Caco-2 (cell line): ENCODE measurements around the gene SLC16A3. TPM values are rescaled to one million over a fixed set of nuclear protein-coding genes. Genes with fewer than 3 reads are reported as not detected.

Source experiments
- BruUV-seq: library from RNA; stranded (reverse); fragments of 400-500 nt; replicated peaks from 2 replicates; lab custom pipeline; 2021; lab: Mats Ljungman, UMichigan
- CTCF ChIA-PET: fragments of 300-600 bp; sonication (Branson Sonifier 250); formaldehyde crosslinking; loops from one replicate; lab custom pipeline; 2022; ENCODE audit warnings: antibody characterized with exemption; lab: Charles Lee
- POLR2A ChIA-PET: fragments of 300-600 bp; sonication (Branson Sonifier 250); formaldehyde crosslinking; loops from one replicate; lab custom pipeline; 2022; ENCODE audit warnings: antibody characterized with exemption; lab: Charles Lee
- DNase-seq, 2 experiments: peaks; one replicate each; pipeline versions ENCODE4 v3.0.0 to v3.0.0-alpha.2; 2020 to 2022
- H3K27me3 ChIP-seq: replicated peaks from 2 replicates; pipeline ENCODE4 v1.6.0; 2011; ENCODE audit warnings: low read length; ENCODE audit not compliant: control insufficient read depth, insufficient read depth
- H3K36me3 ChIP-seq: 2 replicates; pipeline ENCODE4 v1.5.1; 2011; ENCODE audit warnings: low read length; ENCODE audit not compliant: control insufficient read depth, insufficient read depth
- H3K4me1 ChIP-seq: fragments of 250-450 bp; sonication (Bioruptor Pico); 2 replicates; pipeline ENCODE4 v1.5.1; 2020; ENCODE audit warnings: mild to moderate bottlenecking
- H3K4me3 ChIP-seq: 2 replicates; pipeline ENCODE4 v1.5.1; 2011; ENCODE audit warnings: low read depth, mild to moderate bottlenecking, control low read depth, low read length
- H3K9me3 ChIP-seq: fragments of 250-450 bp; sonication (Bioruptor Pico); 2 replicates; pipeline ENCODE4 v1.5.1; 2020; ENCODE audit warnings: mild to moderate bottlenecking, moderate library complexity
- H3K27ac Mint-ChIP-seq: one replicate; pipeline ENCODE4 v1.8.0; 2022; ENCODE audit warnings: mixed read lengths; ENCODE audit not compliant: unreplicated experiment
- H3K27me3 Mint-ChIP-seq: one replicate; pipeline ENCODE4 v1.8.0; 2022; ENCODE audit warnings: mixed read lengths; ENCODE audit not compliant: insufficient read depth, unreplicated experiment
- H3K36me3 Mint-ChIP-seq: one replicate; pipeline ENCODE4 v1.8.0; 2022; ENCODE audit warnings: mild to moderate bottlenecking, mixed read lengths; ENCODE audit not compliant: insufficient read depth, unreplicated experiment
- H3K4me1 Mint-ChIP-seq: one replicate; pipeline ENCODE4 v1.8.0; 2022; ENCODE audit warnings: low read depth, mixed read lengths; ENCODE audit not compliant: unreplicated experiment
- H3K4me3 Mint-ChIP-seq: one replicate; pipeline ENCODE4 v1.8.0; 2022; ENCODE audit warnings: mild to moderate bottlenecking, moderate library complexity, mixed read lengths; ENCODE audit not compliant: unreplicated experiment
- H3K9me3 Mint-ChIP-seq: one replicate; pipeline ENCODE4 v1.8.0; 2022; ENCODE audit warnings: mixed read lengths; ENCODE audit not compliant: unreplicated experiment
- CTCF ChIP-seq, 2 experiments: fragments of 200-600 bp in 1 of 2; IDR thresholded peaks; 1 replicate in 1 of 2; 2 replicates in 1 of 2; pipeline versions ENCODE4 v1.5.1 to v1.8.0; 2011 to 2022; ENCODE audit warnings: antibody characterized with exemption in 1 of 2, control low read depth in 1 of 2, inconsistent platforms in 1 of 2, low read depth in 1 of 2, low read length in 1 of 2, mild to moderate bottlenecking in 1 of 2, moderate library complexity in 1 of 2; ENCODE audit not compliant: insufficient read depth in 1 of 2, severe bottlenecking in 1 of 2, unreplicated experiment in 1 of 2
- intact Hi-C: fragments of 100-400 bp; cut with micrococcal nuclease; formaldehyde crosslinking; loops from one replicate; pipeline ENCODE4 v1.10.0; 2022; ENCODE audit not compliant: unreplicated experiment
- total RNA-seq: library from RNA; stranded (reverse); gene quantifications from 2 replicates; pipeline ENCODE4 v1.2.3, GENCODE V29; 2022

SLC16A3 gene
- total RNA-seq, 1 experiment from 2014 or later = 13.1 TPM

GRCh38 chr17:82281502-82282238 lies 52.8 kb downstream of the SLC16A3 start:
- H3K27me3 Mint-ChIP-seq = no peaks in the 10 kb centered on the region
- no peak for TF ChIP-seq CTCF (IDR thresholded peaks at IDR 0.05; ENCODE audit: insufficient read depth in 1 of 2, low read depth in 1 of 2, low read length in 1 of 2, severe bottlenecking in 1 of 2, unreplicated experiment in 1 of 2)
- H3K4me1 Mint-ChIP-seq = peaks cover 30% of the 10 kb centered on the region
- H3K4me1 ChIP-seq = peaks cover 24% of the 10 kb centered on the region
- POLR2A ChIA-PET = no interaction called here
- no peak overlapping the region for H3K4me3 Mint-ChIP-seq
- H3K27ac Mint-ChIP-seq = peak overlapping the region; percentile 29
- DNase-seq = no peak
- H3K36me3 Mint-ChIP-seq = peaks cover 20% of the 10 kb centered on the region
- no peaks in the 10 kb centered on the region for H3K9me3 Mint-ChIP-seq
- no peak overlapping the region for H3K4me3 ChIP-seq
- no peaks in the 10 kb centered on the region for H3K9me3 ChIP-seq
- CTCF ChIA-PET = interaction anchor here (1.0 kb wide), 1 partner anchor 15 kb away, joined by 3 read pairs; no protein-coding TSS in a partner anchor
- no TSS peak for BruUV-seq
- intact Hi-C loops = no loop called here
- no peaks in the 10 kb centered on the region for H3K36me3 ChIP-seq
- H3K27me3 ChIP-seq = no peaks in the 10 kb centered on the region

GRCh38 chr17:82282239-82283207 lies 53.7 kb downstream of the SLC16A3 start:
- H3K36me3 ChIP-seq = no peaks in the 10 kb centered on the region
- no peaks in the 10 kb centered on the region for H3K9me3 Mint-ChIP-seq
- H3K9me3 ChIP-seq = no peaks in the 10 kb centered on the region
- BruUV-seq = no TSS peak
- no peaks in the 10 kb centered on the region for H3K27me3 Mint-ChIP-seq
- peaks cover 23% of the 10 kb centered on the region for H3K4me1 Mint-ChIP-seq
- no peak overlapping the region for H3K4me3 Mint-ChIP-seq
- intact Hi-C loops = no loop called here
- no peak for TF ChIP-seq CTCF (IDR thresholded peaks at IDR 0.05; ENCODE audit: insufficient read depth in 1 of 2, low read depth in 1 of 2, low read length in 1 of 2, severe bottlenecking in 1 of 2, unreplicated experiment in 1 of 2)
- peaks cover 20% of the 10 kb centered on the region for H3K36me3 Mint-ChIP-seq
- ChIA-PET POLR2A (no interaction called here), CTCF (no interaction called here)
- H3K4me3 ChIP-seq = no peak overlapping the region
- no peak for DNase-seq
- no peak overlapping the region for H3K27ac Mint-ChIP-seq
- peaks cover 18% of the 10 kb centered on the region for H3K4me1 ChIP-seq
- no peaks in the 10 kb centered on the region for H3K27me3 ChIP-seq

- DNase-seq = no peak
- Histone ChIP-seq H3K27me3 (no peaks in the 10 kb centered on the region), H3K9me3 (no peaks in the 10 kb centered on the region), H3K4me1 (peaks cover 21% of the 10 kb centered on the region), H3K4me3 (no peak overlapping the region), H3K36me3 (no peaks in the 10 kb centered on the region)
- no peaks in the 10 kb centered on the region for H3K27me3 Mint-ChIP-seq
- no peaks in the 10 kb centered on the region for H3K9me3 Mint-ChIP-seq
- peaks cover 25% of the 10 kb centered on the region for H3K4me1 Mint-ChIP-seq
- intact Hi-C loops = no loop called here
- TF ChIP-seq CTCF (IDR thresholded peaks at IDR 0.05; ENCODE audit: insufficient read depth in 1 of 2, low read depth in 1 of 2, low read length in 1 of 2, severe bottlenecking in 1 of 2, unreplicated experiment in 1 of 2) = no peak
- ChIA-PET CTCF (no interaction called here), POLR2A (no interaction called here)
- H3K27ac Mint-ChIP-seq = no peak overlapping the region
- peaks cover 20% of the 10 kb centered on the region for H3K36me3 Mint-ChIP-seq
- BruUV-seq = no TSS peak
- H3K4me3 Mint-ChIP-seq = no peak overlapping the region
These were observed 54.4 kb downstream of the SLC16A3 start for GRCh38 chr17:82283208-82283749.
